H9 (cell line): ENCODE results near the gene HPD. TPM values are rescaled to one million over a fixed set of nuclear protein-coding genes. Genes with fewer than 3 reads are reported as not detected.

ENCODE experiments used
- DNase-seq: peaks from one replicate; pipeline ENCODE4 v3.0.0-alpha.2; 2017
- H2AFZ ChIP-seq: one replicate; pipeline ENCODE4 v1.6.1; 2013; ENCODE audit warnings: mild to moderate bottlenecking, low read length, control low read depth, moderate library complexity
- H2AK5ac ChIP-seq: 2 replicates; pipeline ENCODE4 v1.6.1; 2013; ENCODE audit warnings: low read length, control low read depth, mixed read lengths; ENCODE audit not compliant: insufficient read length
- H2BK120ac ChIP-seq: one replicate; pipeline ENCODE4 v1.6.1; 2013; ENCODE audit warnings: low read depth, mild to moderate bottlenecking, low read length, control low read depth, inconsistent platforms; ENCODE audit not compliant: poor library complexity, severe bottlenecking
- H2BK12ac ChIP-seq: 2 replicates; pipeline ENCODE4 v1.6.1; 2013; ENCODE audit warnings: low read length, control low read depth, mixed read lengths, low read depth; ENCODE audit not compliant: insufficient read length
- H2BK15ac ChIP-seq: 2 replicates; pipeline ENCODE4 v1.6.1; 2013; ENCODE audit warnings: low read depth, low read length, control low read depth
- H2BK20ac ChIP-seq: one replicate; pipeline ENCODE4 v1.6.1; 2013; ENCODE audit warnings: low read depth, mild to moderate bottlenecking, low read length, control low read depth, inconsistent platforms; ENCODE audit not compliant: poor library complexity, severe bottlenecking
- H2BK5ac ChIP-seq: 2 replicates; pipeline ENCODE4 v1.6.1; 2013; ENCODE audit warnings: low read length, control low read depth, mixed read lengths; ENCODE audit not compliant: insufficient read length
- H3K14ac ChIP-seq: 2 replicates; pipeline ENCODE4 v1.6.1; 2013; ENCODE audit warnings: low read length, control low read depth; ENCODE audit not compliant: insufficient read depth
- H3K18ac ChIP-seq: 2 replicates; pipeline ENCODE4 v1.6.1; 2013; ENCODE audit warnings: low read depth, mild to moderate bottlenecking, mixed read lengths, low read length, control low read depth; ENCODE audit not compliant: insufficient read length
- H3K23ac ChIP-seq: 2 replicates; pipeline ENCODE4 v1.6.1; 2013; ENCODE audit warnings: low read length, control low read depth, mixed read lengths, low read depth; ENCODE audit not compliant: insufficient read length
- H3K23me2 ChIP-seq: 2 replicates; pipeline ENCODE4 v1.6.1; 2013; ENCODE audit warnings: low read depth, mild to moderate bottlenecking, mixed read lengths, low read length, control low read depth; ENCODE audit not compliant: insufficient read length, poor library complexity, severe bottlenecking
- H3K27ac ChIP-seq: 2 replicates; pipeline ENCODE4 v1.5.1; 2013; ENCODE audit warnings: low read length, control low read depth, mixed read lengths, low read depth; ENCODE audit not compliant: insufficient read length
- H3K27me3 ChIP-seq: 2 replicates; pipeline ENCODE4 v1.6.1; 2013; ENCODE audit warnings: low read length, control low read depth, inconsistent platforms; ENCODE audit not compliant: insufficient read depth
- H3K4ac ChIP-seq: 2 replicates; pipeline ENCODE4 v1.6.1; 2013; ENCODE audit warnings: low read depth, mild to moderate bottlenecking, control low read depth, inconsistent platforms, low read length, moderate library complexity
- H3K4me1 ChIP-seq: 2 replicates; pipeline ENCODE4 v1.6.1; 2013; ENCODE audit warnings: low read length, control low read depth, inconsistent platforms; ENCODE audit not compliant: insufficient read depth
- H3K4me2 ChIP-seq: 2 replicates; pipeline ENCODE4 v1.6.1; 2013; ENCODE audit warnings: low read length, control low read depth, mixed read lengths; ENCODE audit not compliant: insufficient read length, insufficient read depth
- H3K56ac ChIP-seq: 2 replicates; pipeline ENCODE4 v1.6.1; 2013; ENCODE audit warnings: low read depth, mild to moderate bottlenecking, mixed read lengths, low read length, control low read depth; ENCODE audit not compliant: insufficient read length
- H3K79me1 ChIP-seq: 2 replicates; pipeline ENCODE4 v1.6.1; 2013; ENCODE audit warnings: low read depth, mild to moderate bottlenecking, moderate library complexity, low read length, control low read depth, inconsistent platforms; ENCODE audit not compliant: insufficient read depth, poor library complexity, severe bottlenecking
- H3K79me2 ChIP-seq: 2 replicates; pipeline ENCODE4 v1.6.1; 2013; ENCODE audit warnings: low read length, control low read depth, inconsistent platforms; ENCODE audit not compliant: insufficient read depth
- H3K9ac ChIP-seq: 2 replicates; pipeline ENCODE4 v1.6.1; 2013; ENCODE audit warnings: low read length, control low read depth, mixed read lengths; ENCODE audit not compliant: insufficient read length; ENCODE audit errors: extremely low read depth
- H3K9me3 ChIP-seq: one replicate; pipeline ENCODE4 v1.6.1; 2013; ENCODE audit warnings: low read depth, low read length, inconsistent platforms; ENCODE audit not compliant: control insufficient read depth
- H3T11ph ChIP-seq: one replicate; pipeline ENCODE4 v1.6.1; 2013; ENCODE audit warnings: mild to moderate bottlenecking, low read length, control low read depth, inconsistent platforms
- H4K20me1 ChIP-seq: one replicate; pipeline ENCODE4 v1.6.1; 2013; ENCODE audit not compliant: control insufficient read depth, insufficient read length, insufficient read depth
- H4K5ac ChIP-seq: 2 replicates; pipeline ENCODE4 v1.6.1; 2013; ENCODE audit warnings: low read depth, mild to moderate bottlenecking, mixed read lengths, low read length, control low read depth; ENCODE audit not compliant: insufficient read length
- H4K8ac ChIP-seq: replicated peaks from 2 replicates; pipeline ENCODE4 v1.6.1; 2013; ENCODE audit warnings: low read length, control low read depth, mixed read lengths, low read depth; ENCODE audit not compliant: insufficient read length
- H4K91ac ChIP-seq: 2 replicates; pipeline ENCODE4 v1.6.1; 2013; ENCODE audit warnings: low read depth, mild to moderate bottlenecking, moderate library complexity, mixed read lengths, low read length, control low read depth; ENCODE audit not compliant: insufficient read length
- H3K27ac Mint-ChIP-seq, 3 experiments: 2 replicates in 2 of 3; 3 replicates in 1 of 3; pipeline ENCODE4 v1.8.0; 2020 to 2021; ENCODE audit warnings: mixed read lengths in 3 of 3, mild to moderate bottlenecking in 1 of 3, moderate library complexity in 1 of 3
- H3K27me3 Mint-ChIP-seq: 2 replicates; pipeline ENCODE4 v1.8.0; 2021; ENCODE audit warnings: low read depth, mild to moderate bottlenecking, moderate library complexity, mixed read lengths
- H3K36me3 Mint-ChIP-seq, 3 experiments: 2 replicates in 2 of 3; 3 replicates in 1 of 3; pipeline ENCODE4 v1.8.0; 2020 to 2021; ENCODE audit warnings: low read depth in 3 of 3, mixed read lengths in 3 of 3; ENCODE audit not compliant: insufficient read depth in 1 of 3
- H3K4me1 Mint-ChIP-seq, 2 experiments: 2 replicates each; pipeline ENCODE4 v1.8.0; 2020; ENCODE audit warnings: mixed read lengths in 2 of 2
- H3K4me3 Mint-ChIP-seq, 2 experiments: 2 replicates in 1 of 2; 3 replicates in 1 of 2; pipeline ENCODE4 v1.8.0; 2020 to 2021; ENCODE audit warnings: mild to moderate bottlenecking in 2 of 2, mixed read lengths in 2 of 2, moderate library complexity in 1 of 2
- H3K9me3 Mint-ChIP-seq, 2 experiments: 2 replicates in 1 of 2; 3 replicates in 1 of 2; pipeline ENCODE4 v1.8.0; 2020; ENCODE audit warnings: mild to moderate bottlenecking in 2 of 2, mixed read lengths in 2 of 2, moderate library complexity in 1 of 2
- WGBS: extraction: QIAGEN DNeasy Blood & Tissue Kit; methylation state at CpG from one replicate; pipeline ENCODE4 v1.1.7; 2013; ENCODE audit warnings: missing lambda C conversion rate, low lambda C conversion rate, mixed read lengths; ENCODE audit not compliant: insufficient read length; ENCODE audit errors: extremely low coverage; 5-methylcytosine and 5-hydroxymethylcytosine counted together
- total RNA-seq: library from RNA; stranded (reverse); gene quantifications from 2 replicates; pipeline ENCODE4 v1.2.1, GENCODE V29; 2021
- TF ChIP-seq, protein P1 (sequence below): fragments of 200-600 bp; sonication (generic); conservative IDR thresholded peaks from 3 replicates; pipeline ENCODE4 v1.8.0; 2021; ENCODE audit warnings: antibody characterized with exemption, mild to moderate bottlenecking

HPD gene
- total RNA-seq, 1 experiment from 2014 or later, result not detected

DNA sequence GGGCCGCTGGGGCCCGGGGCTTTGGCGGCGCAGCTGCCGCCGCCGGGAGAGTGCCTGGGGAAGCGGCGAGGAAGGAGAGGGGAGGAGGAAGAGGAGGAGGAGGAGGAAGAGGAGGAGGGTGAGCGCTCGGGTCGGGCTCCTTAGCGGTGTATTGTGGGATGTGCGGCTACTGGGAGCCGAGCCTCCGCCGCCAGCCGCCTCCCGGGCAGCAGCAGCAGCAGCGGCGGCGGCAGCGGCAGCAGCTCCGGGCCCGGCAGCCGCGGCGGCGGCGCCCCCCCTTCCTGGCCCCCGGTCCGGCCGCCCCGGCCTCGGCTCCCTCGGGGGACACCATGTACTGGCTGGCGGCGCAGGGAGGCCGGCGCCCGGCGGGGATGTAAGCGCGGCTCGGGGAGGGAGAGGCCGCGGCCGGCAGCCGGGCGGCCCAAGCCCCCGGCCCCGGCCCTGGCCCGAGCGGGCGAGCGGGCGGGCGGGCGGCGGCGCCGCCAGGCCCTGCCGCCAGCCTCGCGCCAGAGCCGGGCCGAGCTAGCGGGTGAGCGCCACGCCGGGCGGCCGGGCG, 54.7 kb downstream of the HPD start, which contains the start of gene SETD1B:
SETD1B (plus strand) TSS at position 149 of the 556 bp plus-strand sequence. CDS start 729 bp downstream, outside the sequence.
- H3K56ac ChIP-seq, result peak within 1 kb of the TSS; percentile 94
- no peaks in the 10 kb centered on the region for H3K9me3 ChIP-seq
- no peak within 1 kb of the TSS for H3T11ph ChIP-seq
- H3K9me3 Mint-ChIP-seq, result no peaks in the 10 kb centered on the region
- H2BK15ac ChIP-seq, result no peak within 1 kb of the TSS
- peak within 1 kb of the TSS; percentile 77 for H2BK12ac ChIP-seq
- no peak within 1 kb of the TSS for H2AFZ ChIP-seq
- peaks cover 15 to 30% (median 30%) of the 10 kb centered on the region in 3 experiments for H3K36me3 Mint-ChIP-seq
- H3K23me2 ChIP-seq, result peaks cover 27% of the 10 kb centered on the region
- H3K27ac Mint-ChIP-seq, result peak within 1 kb of the TSS; percentile 98 to 100 (median 100)
- H4K8ac ChIP-seq, result no peak within 1 kb of the TSS
- peak within 1 kb of the TSS; percentile 95 for H3K14ac ChIP-seq
- no peaks in the 10 kb centered on the region; the same call in 1 of the 2 replicates for H3K79me2 ChIP-seq
- H2AK5ac ChIP-seq, result no peak within 1 kb of the TSS
- H2BK20ac ChIP-seq, result no peak within 1 kb of the TSS
- H3K4me3 Mint-ChIP-seq, result peak within 1 kb of the TSS; percentile 86 to 96
- H3K4me1 ChIP-seq, result peaks cover 3% of the 10 kb centered on the region; the same call in 1 of the 2 replicates
- H4K5ac ChIP-seq, result peak within 1 kb of the TSS; percentile 80
- peak within 1 kb of the TSS; percentile 99 for H3K27ac ChIP-seq
- H3K27me3 ChIP-seq, result no peaks in the 10 kb centered on the region
- no peak within 1 kb of the TSS; the same call in 1 of the 2 replicates for H3K4ac ChIP-seq
- H3K27me3 Mint-ChIP-seq, result no peaks in the 10 kb centered on the region; the same call in 1 of the 2 replicates
- H4K91ac ChIP-seq, result peak within 1 kb of the TSS; percentile 36
- H3K9ac ChIP-seq, result peak within 1 kb of the TSS; percentile 100
- no CpG with 5 or more reads among the region's 74 CpGs for WGBS
- no peak for DNase-seq
- H3K18ac ChIP-seq, result peak within 1 kb of the TSS; percentile 96
- peak within 1 kb of the TSS; percentile 14 for H2BK5ac ChIP-seq
- TF ChIP-seq, protein P1, sequence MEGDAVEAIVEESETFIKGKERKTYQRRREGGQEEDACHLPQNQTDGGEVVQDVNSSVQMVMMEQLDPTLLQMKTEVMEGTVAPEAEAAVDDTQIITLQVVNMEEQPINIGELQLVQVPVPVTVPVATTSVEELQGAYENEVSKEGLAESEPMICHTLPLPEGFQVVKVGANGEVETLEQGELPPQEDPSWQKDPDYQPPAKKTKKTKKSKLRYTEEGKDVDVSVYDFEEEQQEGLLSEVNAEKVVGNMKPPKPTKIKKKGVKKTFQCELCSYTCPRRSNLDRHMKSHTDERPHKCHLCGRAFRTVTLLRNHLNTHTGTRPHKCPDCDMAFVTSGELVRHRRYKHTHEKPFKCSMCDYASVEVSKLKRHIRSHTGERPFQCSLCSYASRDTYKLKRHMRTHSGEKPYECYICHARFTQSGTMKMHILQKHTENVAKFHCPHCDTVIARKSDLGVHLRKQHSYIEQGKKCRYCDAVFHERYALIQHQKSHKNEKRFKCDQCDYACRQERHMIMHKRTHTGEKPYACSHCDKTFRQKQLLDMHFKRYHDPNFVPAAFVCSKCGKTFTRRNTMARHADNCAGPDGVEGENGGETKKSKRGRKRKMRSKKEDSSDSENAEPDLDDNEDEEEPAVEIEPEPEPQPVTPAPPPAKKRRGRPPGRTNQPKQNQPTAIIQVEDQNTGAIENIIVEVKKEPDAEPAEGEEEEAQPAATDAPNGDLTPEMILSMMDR, result no peak
- no peaks in the 10 kb centered on the region for H4K20me1 ChIP-seq
- no peaks in the 10 kb centered on the region for H3K79me1 ChIP-seq
- peaks cover 31 to 37% of the 10 kb centered on the region in 2 experiments for H3K4me1 Mint-ChIP-seq
- no peak within 1 kb of the TSS for H3K23ac ChIP-seq
- H2BK120ac ChIP-seq, result peak within 1 kb of the TSS; percentile 52
- H3K4me2 ChIP-seq, result peak within 1 kb of the TSS; percentile 98
